Lung (tissue), 12 donors: Measurements from ENCODE around the gene DROSHA. TPM values are rescaled to one million over a fixed set of nuclear protein-coding genes. Genes with fewer than 3 reads are reported as not detected.

ENCODE experiments used
- ATAC-seq: fragments of 200-7000 bp; cut with Tn5 transposase; one replicate; pipeline ENCODE4 v1.9.1; 2020; ENCODE audit warnings: moderate number of reproducible peaks; ENCODE audit not compliant: insufficient read depth, low FRiP score
- DNase-seq, 3 donors: peaks; one replicate each; pipeline ENCODE4 v3.0.0-alpha.2; 2013 to 2017
- H3K27ac ChIP-seq, 2 donors: one replicate each; pipeline ENCODE4 v1.5.1; 2013; ENCODE audit warnings: mild to moderate bottlenecking in 2 of 2, moderate library complexity in 2 of 2, control low read depth in 1 of 2, inconsistent platforms in 1 of 2, low read depth in 1 of 2, low read length in 1 of 2
- H3K27me3 ChIP-seq, 3 donors: one replicate each; pipeline ENCODE4 v1.5.1; 2013; ENCODE audit warnings: low read length in 2 of 3; ENCODE audit not compliant: control insufficient read depth in 3 of 3, insufficient read depth in 3 of 3
- H3K36me3 ChIP-seq, 4 donors: one replicate each; pipeline ENCODE4 v1.5.1; 2013; ENCODE audit warnings: low read length in 4 of 4, mild to moderate bottlenecking in 1 of 4, moderate library complexity in 1 of 4; ENCODE audit not compliant: control insufficient read depth in 4 of 4, insufficient read depth in 4 of 4
- H3K4me1 ChIP-seq, 5 donors: one replicate each; pipeline ENCODE4 v1.5.1; 2013; ENCODE audit warnings: low read length in 5 of 5, mild to moderate bottlenecking in 2 of 5, moderate library complexity in 1 of 5; ENCODE audit not compliant: control insufficient read depth in 5 of 5, insufficient read depth in 5 of 5
- H3K4me3 ChIP-seq: one replicate; pipeline ENCODE4 v1.5.1; 2013; ENCODE audit warnings: mild to moderate bottlenecking, control low read depth, moderate library complexity
- H3K9ac ChIP-seq, 2 donors: one replicate each; pipeline ENCODE4 v1.5.1; 2013; ENCODE audit warnings: low read length in 2 of 2, control low read depth in 1 of 2; ENCODE audit not compliant: insufficient read depth in 1 of 2
- H3K9me3 ChIP-seq, 4 donors: one replicate each; pipeline ENCODE4 v1.5.1; 2013; ENCODE audit warnings: low read length in 3 of 4, mild to moderate bottlenecking in 1 of 4, moderate library complexity in 1 of 4; ENCODE audit not compliant: control insufficient read depth in 4 of 4, insufficient read depth in 3 of 4
- WGBS, 2 donors: extraction: QIAGEN DNeasy Blood & Tissue Kit; methylation state at CpG; one replicate each; pipeline ENCODE4 v1.1.7; 2013; 5-methylcytosine and 5-hydroxymethylcytosine counted together
- polyA plus RNA-seq, 2 donors: library from polyadenylated mRNA; stranded (reverse); fragments of 200-250 nt; gene quantifications; one replicate each; pipeline ENCODE4 v1.2.1, GENCODE V29; 2013
- total RNA-seq, 2 donors: library from RNA; depleted of rRNA in 1 of 2; stranded (reverse); fragments of >200 nt in 1 of 2; gene quantifications; one replicate each; pipeline ENCODE4 v1.2.1, GENCODE V29; 2014 to 2021
- TF ChIP-seq, protein P1 (sequence below): IDR thresholded peaks from 2 replicates; pipeline ENCODE4 v1.5.1; 2012; ENCODE audit warnings: mild to moderate bottlenecking; ENCODE audit errors: control extremely low read depth, extremely low read depth
- donor health status: control.
- donor health status: control.
- donor health status: Bipolar disorder and iron deficiency.
- donor health status: healthy.
- donor health status: DM: yes; HTN: yes; CAD: no.

DROSHA gene
- total and polyA plus RNA-seq, 4 donors = 16.2 to 92.0 (median 49.9) TPM

DNA sequence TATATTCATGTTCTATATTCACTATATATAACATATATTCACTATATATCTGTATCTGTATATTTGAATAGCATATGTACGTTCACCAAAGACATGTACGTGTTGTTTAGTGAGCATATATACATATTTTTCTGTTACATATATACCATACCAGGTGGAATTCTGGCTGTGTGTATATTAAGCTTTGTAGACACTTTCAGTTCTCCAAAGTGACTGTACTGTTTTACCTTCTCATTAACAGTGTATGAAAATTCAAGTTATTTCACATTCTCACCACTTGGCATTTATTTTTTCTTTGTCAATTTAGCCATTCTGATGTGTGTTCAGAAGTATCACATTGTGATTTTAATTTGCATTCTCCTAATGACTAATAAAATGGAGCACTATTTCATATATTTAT is 52.2 kb downstream of the DROSHA start:
- TF ChIP-seq, protein P1, sequence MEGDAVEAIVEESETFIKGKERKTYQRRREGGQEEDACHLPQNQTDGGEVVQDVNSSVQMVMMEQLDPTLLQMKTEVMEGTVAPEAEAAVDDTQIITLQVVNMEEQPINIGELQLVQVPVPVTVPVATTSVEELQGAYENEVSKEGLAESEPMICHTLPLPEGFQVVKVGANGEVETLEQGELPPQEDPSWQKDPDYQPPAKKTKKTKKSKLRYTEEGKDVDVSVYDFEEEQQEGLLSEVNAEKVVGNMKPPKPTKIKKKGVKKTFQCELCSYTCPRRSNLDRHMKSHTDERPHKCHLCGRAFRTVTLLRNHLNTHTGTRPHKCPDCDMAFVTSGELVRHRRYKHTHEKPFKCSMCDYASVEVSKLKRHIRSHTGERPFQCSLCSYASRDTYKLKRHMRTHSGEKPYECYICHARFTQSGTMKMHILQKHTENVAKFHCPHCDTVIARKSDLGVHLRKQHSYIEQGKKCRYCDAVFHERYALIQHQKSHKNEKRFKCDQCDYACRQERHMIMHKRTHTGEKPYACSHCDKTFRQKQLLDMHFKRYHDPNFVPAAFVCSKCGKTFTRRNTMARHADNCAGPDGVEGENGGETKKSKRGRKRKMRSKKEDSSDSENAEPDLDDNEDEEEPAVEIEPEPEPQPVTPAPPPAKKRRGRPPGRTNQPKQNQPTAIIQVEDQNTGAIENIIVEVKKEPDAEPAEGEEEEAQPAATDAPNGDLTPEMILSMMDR = no peak
- ATAC-seq (no peak), DNase-seq (no peak)
- 95 to 98% methylated on average over 2 of the region's 2 CpGs for WGBS, 2 donors
- H3K36me3 ChIP-seq = peaks cover 6 to 13% (median 8%) of the 10 kb centered on the region in 4 donors
- H3K4me3 ChIP-seq = no peak overlapping the region
- H3K9ac ChIP-seq = no peak overlapping the region
- H3K27ac ChIP-seq = no peak overlapping the region
- no peaks in the 10 kb centered on the region for H3K27me3 ChIP-seq
- H3K4me1 ChIP-seq = peaks cover 0 to 13% (median 0%) of the 10 kb centered on the region in 5 donors
- no peaks in the 10 kb centered on the region for H3K9me3 ChIP-seq

DNA sequence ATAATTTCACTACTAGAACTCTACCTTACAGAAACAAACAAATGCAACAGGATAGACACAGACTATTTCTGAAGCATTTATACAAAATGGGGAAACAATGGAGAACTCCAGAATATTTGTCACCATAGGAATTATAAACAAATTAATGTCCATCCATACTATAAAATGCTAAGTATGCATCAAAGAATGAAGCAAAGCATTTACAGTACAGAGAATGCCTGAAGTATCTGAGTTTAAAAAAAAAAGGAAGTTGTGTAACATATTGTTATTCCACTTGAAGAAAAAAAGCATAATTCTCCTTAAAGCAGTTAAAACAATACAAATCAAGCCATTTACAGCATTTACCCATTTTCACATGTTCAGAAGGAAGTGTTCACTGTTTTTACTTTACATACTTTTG is 53.0 kb downstream of the DROSHA start:
- Histone ChIP-seq H3K4me3 (no peak overlapping the region), H3K36me3 (peaks cover 6 to 11% (median 8%) of the 10 kb centered on the region in 4 donors), H3K9me3 (no peaks in the 10 kb centered on the region), H3K27me3 (no peaks in the 10 kb centered on the region), H3K4me1 (peaks cover 0 to 13% (median 0%) of the 10 kb centered on the region in 5 donors), H3K27ac (no peak overlapping the region), H3K9ac (no peak overlapping the region)
- ATAC-seq = no peak
- no peak for DNase-seq
- TF ChIP-seq, protein P1 = no peak

DNA sequence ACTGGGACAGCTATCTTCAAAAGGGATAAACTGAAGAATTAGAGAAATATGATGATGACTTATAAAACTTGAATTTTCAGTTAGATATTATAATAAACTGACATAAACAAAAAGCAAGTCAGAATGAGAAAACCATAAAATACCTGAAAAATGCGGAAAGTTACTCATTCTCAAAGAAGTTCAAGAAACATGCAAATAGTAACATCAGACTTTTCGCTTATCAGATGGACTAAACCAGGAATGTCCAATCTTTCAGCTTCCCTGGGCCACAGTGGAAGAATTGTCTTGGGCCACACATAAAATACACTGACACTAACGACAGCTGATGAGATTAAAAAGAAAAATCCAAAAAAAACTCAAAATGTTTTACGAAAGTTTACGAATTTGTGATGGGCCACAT is 53.9 kb downstream of the DROSHA start:
- 98 to 99% methylated on average over 5 of the region's 5 CpGs for WGBS, 2 donors
- no peak overlapping the region for H3K4me3 ChIP-seq
- H3K27me3 ChIP-seq = no peaks in the 10 kb centered on the region
- H3K4me1 ChIP-seq = peaks cover 0 to 13% (median 0%) of the 10 kb centered on the region in 5 donors
- H3K9me3 ChIP-seq = no peaks in the 10 kb centered on the region
- peaks cover 4 to 9% (median 7%) of the 10 kb centered on the region in 4 donors for H3K36me3 ChIP-seq
- no peak for ATAC-seq
- TF ChIP-seq, protein P1 = no peak
- DNase-seq = no peak
- H3K9ac ChIP-seq = no peak overlapping the region
- no peak overlapping the region for H3K27ac ChIP-seq

DNA sequence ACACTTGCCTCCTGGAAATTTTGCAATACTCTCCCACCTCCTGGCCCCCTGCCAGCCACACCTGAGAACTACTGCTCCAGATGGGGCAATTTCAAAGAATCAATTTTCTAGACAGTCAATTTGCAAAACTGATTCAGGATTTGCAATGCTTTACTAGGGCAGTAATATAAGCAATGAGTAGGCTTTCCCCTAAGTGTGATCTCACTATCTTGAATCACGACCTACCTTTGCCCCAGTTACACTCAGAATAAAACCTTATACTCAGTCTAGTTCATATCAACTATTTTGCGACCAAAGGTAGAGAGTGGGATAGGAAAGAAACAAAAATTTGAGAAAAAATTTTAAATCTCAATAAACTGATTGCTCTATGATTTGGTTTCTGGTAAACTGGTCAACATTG is 54.4 kb downstream of the DROSHA start:
- TF ChIP-seq, protein P1 = no peak
- H3K27me3 ChIP-seq = no peaks in the 10 kb centered on the region
- H3K4me1 ChIP-seq = peaks cover 0 to 13% (median 0%) of the 10 kb centered on the region in 5 donors
- DNase-seq = no peak
- WGBS, 2 donors = 92 to 98% methylated on average over 2 of the region's 2 CpGs
- no peaks in the 10 kb centered on the region for H3K9me3 ChIP-seq
- no peak overlapping the region for H3K9ac ChIP-seq
- no peak overlapping the region for H3K4me3 ChIP-seq
- no peak overlapping the region for H3K27ac ChIP-seq
- ATAC-seq = no peak
- H3K36me3 ChIP-seq = peaks cover 4 to 11% (median 7%) of the 10 kb centered on the region in 4 donors
